MM.1S (cell line): Measurements from ENCODE around the gene ZNF653.

ENCODE experiments used
- EZH2 ChIP-seq: fragments of 300-600 bp; sonication (generic); optimal IDR thresholded peaks from 2 replicates; pipeline ENCODE3; 2017; ENCODE audit warnings: low read depth, mild to moderate bottlenecking, antibody characterized with exemption, low read length, mixed read lengths
- EZH2phosphoT487 ChIP-seq: fragments of 300-600 bp; sonication (generic); IDR thresholded peaks from 2 replicates; pipeline ENCODE4 v1.6.1; 2018; ENCODE audit warnings: antibody characterized with exemption, low read length
- TF ChIP-seq, protein P1 (sequence below): fragments of 300-600 bp; sonication (generic); IDR thresholded peaks from 2 replicates; pipeline ENCODE4 v1.5.1; 2016; ENCODE audit warnings: antibody characterized with exemption, low read length, mixed read lengths

DNA sequence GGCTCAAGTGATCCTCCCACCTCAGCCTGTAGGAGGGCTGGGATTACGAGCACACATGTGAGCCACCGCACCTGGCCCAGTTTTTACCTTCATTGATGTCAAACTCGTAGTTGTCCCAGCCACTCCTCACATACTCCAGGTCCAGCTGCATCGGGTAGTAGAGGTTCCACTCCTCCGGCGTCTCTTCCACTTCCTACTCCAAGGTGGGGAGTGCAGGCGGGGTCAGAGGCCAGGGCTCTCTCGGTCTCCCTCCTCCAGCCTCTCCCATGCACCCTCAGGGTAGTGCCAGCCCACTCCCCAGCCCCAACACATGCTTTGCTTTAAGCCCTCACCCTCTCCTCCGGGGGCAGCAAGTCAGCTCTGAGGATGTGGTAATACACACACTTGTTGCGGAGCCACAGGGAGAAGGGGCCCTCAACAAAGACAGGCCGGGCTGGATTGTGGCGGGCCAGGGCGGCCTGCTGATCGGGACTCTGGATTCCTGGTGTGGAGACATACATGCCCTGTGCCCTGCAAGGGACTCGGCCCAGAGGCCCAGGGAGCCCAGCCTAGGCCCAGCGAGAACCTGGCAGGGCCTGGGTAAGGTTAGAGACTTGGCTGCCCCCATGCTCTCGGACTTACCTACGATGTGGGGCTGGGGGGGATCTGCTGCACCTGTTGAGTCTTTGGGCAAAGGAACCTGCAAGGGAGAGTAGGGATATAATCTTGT, 1.9 kb upstream of the ZNF653 start:
- TF ChIP-seq, protein P1, sequence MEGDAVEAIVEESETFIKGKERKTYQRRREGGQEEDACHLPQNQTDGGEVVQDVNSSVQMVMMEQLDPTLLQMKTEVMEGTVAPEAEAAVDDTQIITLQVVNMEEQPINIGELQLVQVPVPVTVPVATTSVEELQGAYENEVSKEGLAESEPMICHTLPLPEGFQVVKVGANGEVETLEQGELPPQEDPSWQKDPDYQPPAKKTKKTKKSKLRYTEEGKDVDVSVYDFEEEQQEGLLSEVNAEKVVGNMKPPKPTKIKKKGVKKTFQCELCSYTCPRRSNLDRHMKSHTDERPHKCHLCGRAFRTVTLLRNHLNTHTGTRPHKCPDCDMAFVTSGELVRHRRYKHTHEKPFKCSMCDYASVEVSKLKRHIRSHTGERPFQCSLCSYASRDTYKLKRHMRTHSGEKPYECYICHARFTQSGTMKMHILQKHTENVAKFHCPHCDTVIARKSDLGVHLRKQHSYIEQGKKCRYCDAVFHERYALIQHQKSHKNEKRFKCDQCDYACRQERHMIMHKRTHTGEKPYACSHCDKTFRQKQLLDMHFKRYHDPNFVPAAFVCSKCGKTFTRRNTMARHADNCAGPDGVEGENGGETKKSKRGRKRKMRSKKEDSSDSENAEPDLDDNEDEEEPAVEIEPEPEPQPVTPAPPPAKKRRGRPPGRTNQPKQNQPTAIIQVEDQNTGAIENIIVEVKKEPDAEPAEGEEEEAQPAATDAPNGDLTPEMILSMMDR: no peak
- TF ChIP-seq EZH2phosphoT487 (no peak), EZH2 (no peak)
